ENCODE data around the gene EFCAB6.

EFCAB6 gene

DNA sequence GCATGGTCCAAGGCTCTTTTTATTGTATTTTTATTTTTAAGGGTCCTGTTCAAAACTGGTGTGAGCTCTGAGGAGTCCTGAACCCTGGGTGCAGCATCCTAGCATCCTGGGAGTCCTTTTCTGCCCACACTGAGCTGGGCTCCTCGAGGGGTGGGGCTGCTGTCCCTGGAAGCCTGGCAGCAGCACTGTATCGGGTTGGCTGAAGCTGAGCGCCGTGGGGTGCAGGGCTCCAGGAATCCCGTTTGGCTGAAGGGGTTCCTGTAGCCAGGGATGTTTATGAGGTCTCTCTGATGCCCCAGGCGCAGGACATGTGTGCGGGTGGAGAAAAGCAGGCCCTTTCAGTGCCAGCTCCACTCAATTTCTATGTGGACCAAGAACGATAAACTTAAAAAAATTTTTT is 304.9 kb downstream of the EFCAB6 start:
- TF ChIP-seq, protein P1, sequence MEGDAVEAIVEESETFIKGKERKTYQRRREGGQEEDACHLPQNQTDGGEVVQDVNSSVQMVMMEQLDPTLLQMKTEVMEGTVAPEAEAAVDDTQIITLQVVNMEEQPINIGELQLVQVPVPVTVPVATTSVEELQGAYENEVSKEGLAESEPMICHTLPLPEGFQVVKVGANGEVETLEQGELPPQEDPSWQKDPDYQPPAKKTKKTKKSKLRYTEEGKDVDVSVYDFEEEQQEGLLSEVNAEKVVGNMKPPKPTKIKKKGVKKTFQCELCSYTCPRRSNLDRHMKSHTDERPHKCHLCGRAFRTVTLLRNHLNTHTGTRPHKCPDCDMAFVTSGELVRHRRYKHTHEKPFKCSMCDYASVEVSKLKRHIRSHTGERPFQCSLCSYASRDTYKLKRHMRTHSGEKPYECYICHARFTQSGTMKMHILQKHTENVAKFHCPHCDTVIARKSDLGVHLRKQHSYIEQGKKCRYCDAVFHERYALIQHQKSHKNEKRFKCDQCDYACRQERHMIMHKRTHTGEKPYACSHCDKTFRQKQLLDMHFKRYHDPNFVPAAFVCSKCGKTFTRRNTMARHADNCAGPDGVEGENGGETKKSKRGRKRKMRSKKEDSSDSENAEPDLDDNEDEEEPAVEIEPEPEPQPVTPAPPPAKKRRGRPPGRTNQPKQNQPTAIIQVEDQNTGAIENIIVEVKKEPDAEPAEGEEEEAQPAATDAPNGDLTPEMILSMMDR (IDR thresholded peaks at IDR 0.05; ENCODE audit: low read depth, low read length), result no peak
- DNase-seq (ENCODE audit: low read depth in 2 of 2), result no peak
- no peak overlapping the region for H3K4me3 ChIP-seq (replicated peaks in 1 of 2; ENCODE audit: low read depth in 2 of 2, low read length in 2 of 2)

DNA sequence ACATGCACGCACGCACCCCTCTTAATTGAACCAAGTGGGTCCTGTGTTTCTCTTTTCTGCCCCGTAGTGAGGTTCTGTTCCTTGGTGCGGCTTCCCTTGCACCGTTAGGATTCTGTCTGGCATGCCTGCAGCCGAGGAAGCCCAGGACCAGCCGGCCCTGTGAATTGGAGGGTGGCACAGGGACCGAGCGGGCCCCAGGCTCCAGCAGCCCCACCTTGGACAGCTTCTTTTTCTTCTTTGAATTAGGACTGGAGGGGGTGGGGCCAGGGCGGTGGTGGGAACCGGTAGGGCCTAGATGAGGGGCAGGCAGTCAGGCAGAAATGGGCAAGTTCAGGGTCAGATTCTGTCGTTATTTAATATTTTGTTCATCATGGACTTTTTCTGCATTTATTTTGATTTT is 305.6 kb downstream of the EFCAB6 start:
- H3K4me3 ChIP-seq (replicated peaks in 1 of 2; ENCODE audit: low read depth in 2 of 2, low read length in 2 of 2), result no peak overlapping the region
- TF ChIP-seq, protein P1 (IDR thresholded peaks at IDR 0.05; ENCODE audit: low read depth, low read length), result no peak
- DNase-seq (ENCODE audit: low read depth in 2 of 2), result no peak

- no peak for DNase-seq (ENCODE audit: low read depth in 2 of 2)
- H3K4me3 ChIP-seq (replicated peaks in 1 of 2; ENCODE audit: low read depth in 2 of 2, low read length in 2 of 2), result no peak overlapping the region
- TF ChIP-seq, protein P1 (IDR thresholded peaks at IDR 0.05; ENCODE audit: low read depth, low read length), result no peak
Observed at GRCh38 chr22:43505896-43506295, 306.2 kb downstream of the EFCAB6 start.

DNA sequence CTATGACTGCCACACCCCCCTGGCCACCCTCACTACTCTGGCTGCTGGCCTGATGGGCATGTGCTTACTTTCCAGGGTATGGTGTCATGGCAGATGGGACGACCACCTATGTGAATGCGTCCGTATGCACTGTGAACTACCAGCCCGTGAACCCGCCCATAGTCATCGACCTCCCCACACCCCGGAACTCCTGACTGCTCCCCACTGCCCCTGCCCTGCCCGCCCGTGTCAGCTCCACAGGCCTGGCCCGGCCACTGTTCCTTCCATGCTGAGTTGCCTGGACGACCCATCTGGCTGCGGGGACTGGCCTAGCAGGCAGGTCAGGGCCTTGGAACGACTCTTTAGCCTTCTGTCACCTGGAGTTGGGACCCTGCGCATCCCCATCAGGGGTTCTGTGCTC is 306.7 kb downstream of the EFCAB6 start:
- no peak for DNase-seq (ENCODE audit: low read depth in 2 of 2)
- TF ChIP-seq, protein P1 (IDR thresholded peaks at IDR 0.05; ENCODE audit: low read depth, low read length), result no peak
- H3K4me3 ChIP-seq (replicated peaks in 1 of 2; ENCODE audit: low read depth in 2 of 2, low read length in 2 of 2), result no peak overlapping the region

GRCh38 chr22:43504666-43505261 is 307.3 kb downstream of the EFCAB6 start:
- no peak for DNase-seq (ENCODE audit: low read depth in 2 of 2)
- TF ChIP-seq, protein P1 (IDR thresholded peaks at IDR 0.05; ENCODE audit: low read depth, low read length), result no peak
- no peak overlapping the region for H3K4me3 ChIP-seq (replicated peaks in 1 of 2; ENCODE audit: low read depth in 2 of 2, low read length in 2 of 2)

GRCh38 chr22:43504068-43504467 is 308.0 kb downstream of the EFCAB6 start:
- no peak overlapping the region for H3K4me3 ChIP-seq (replicated peaks in 1 of 2; ENCODE audit: low read depth in 2 of 2, low read length in 2 of 2)
- TF ChIP-seq, protein P1 (IDR thresholded peaks at IDR 0.05; ENCODE audit: low read depth, low read length), result no peak
- no peak for DNase-seq (ENCODE audit: low read depth in 2 of 2)

DNA sequence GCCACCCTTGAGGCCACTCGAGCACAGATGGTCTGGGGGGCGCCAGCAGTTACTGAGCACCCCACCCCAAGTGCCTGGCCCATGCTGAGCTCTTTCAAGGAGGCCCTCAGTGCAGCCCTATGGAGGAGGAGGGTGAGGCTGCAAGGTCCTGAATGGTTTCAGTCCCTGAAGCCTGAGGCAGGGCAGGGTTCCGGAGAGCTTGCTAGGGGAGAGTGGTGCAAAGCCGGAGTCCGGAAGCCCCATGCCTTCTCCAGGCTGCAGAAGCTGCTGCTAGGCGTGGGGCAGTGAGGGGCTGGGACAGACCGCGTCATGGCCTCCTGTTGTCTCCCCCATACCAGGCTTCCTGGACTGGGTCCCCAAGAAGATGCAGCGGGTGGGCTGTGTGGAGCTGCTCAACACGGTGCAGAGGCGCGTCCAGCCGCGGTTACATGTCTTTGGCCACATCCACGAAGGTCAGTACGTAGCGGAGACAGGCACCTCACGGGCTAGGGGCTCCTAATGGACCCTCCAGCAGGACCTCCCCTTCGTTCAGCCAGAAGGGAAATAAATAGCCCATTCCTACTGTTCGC is 309.7 kb downstream of the EFCAB6 start:
- TF ChIP-seq, protein P1 (IDR thresholded peaks at IDR 0.05; ENCODE audit: low read depth, low read length), result no peak
- H3K4me3 ChIP-seq (replicated peaks in 1 of 2; ENCODE audit: low read depth in 2 of 2, low read length in 2 of 2), result no peak overlapping the region
- DNase-seq (ENCODE audit: low read depth in 2 of 2), result no peak

Measured in cardiac fibroblast (primary cell).